Upper lobe of left lung (tissue), 4 donors: ENCODE measurements around the gene NEB.

ENCODE experiments used
- EP300 ChIP-seq, 4 donors: sonication (generic); formaldehyde crosslinking; IDR thresholded peaks; one replicate each; pipeline ENCODE4 v1.5.1; 2017; ENCODE audit warnings: antibody characterized with exemption in 4 of 4, control low read depth in 2 of 4
- POLR2A ChIP-seq, 4 donors: fragments of 450-650 bp; IDR thresholded peaks; one replicate each; pipeline ENCODE4 v1.5.1; 2016 to 2017; ENCODE audit warnings: antibody characterized with exemption in 4 of 4, mild to moderate bottlenecking in 2 of 4
- POLR2AphosphoS5 ChIP-seq, 2 donors: sonication (generic); formaldehyde crosslinking; IDR thresholded peaks; one replicate each; pipeline ENCODE4 v1.5.1; 2017; ENCODE audit warnings: antibody characterized with exemption in 2 of 2
- TF ChIP-seq, protein P1 (sequence below), 6 experiments: fragments of 450-650 bp in 4 of 6; fragments of 200-600 bp in 2 of 6; sonication (generic) in 2 of 6; IDR thresholded peaks; one replicate each; pipeline ENCODE4 v1.5.1; 2016 to 2019; ENCODE audit warnings: antibody characterized with exemption in 6 of 6

DNA sequence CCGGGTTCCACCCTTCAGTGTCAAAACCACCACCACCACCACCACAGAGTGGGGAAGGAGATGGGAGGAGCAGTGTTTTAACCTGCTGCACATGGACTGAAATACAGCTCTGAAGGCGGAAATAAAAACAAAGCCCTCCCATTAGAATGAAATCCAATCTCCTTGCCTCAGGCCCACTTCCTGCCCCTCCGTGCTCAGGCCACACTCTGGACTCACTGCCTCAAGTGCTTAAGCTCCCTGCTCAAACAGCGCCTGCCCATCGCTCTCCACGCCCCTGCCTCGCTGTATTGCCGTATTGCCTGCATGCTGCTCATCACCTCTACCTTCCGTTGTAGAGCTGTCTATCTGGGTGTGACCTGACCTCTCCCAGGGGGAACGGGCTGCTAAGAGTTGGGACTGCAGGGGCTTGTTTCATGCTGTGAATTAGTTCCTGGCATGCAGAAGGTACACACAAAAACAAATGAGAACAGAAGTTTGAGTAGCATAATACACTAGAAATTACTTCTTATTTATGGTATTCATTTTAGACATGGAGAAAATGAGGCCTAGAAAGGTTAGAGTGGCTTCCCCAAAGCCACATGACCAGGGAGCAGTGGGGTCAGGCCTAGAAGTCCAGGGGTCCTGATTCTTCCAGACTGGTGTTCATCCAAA, 31.6 kb upstream of the NEB start:
- TF ChIP-seq POLR2AphosphoS5 (IDR thresholded peaks at IDR 0.05) = no peak
- TF ChIP-seq, protein P1, sequence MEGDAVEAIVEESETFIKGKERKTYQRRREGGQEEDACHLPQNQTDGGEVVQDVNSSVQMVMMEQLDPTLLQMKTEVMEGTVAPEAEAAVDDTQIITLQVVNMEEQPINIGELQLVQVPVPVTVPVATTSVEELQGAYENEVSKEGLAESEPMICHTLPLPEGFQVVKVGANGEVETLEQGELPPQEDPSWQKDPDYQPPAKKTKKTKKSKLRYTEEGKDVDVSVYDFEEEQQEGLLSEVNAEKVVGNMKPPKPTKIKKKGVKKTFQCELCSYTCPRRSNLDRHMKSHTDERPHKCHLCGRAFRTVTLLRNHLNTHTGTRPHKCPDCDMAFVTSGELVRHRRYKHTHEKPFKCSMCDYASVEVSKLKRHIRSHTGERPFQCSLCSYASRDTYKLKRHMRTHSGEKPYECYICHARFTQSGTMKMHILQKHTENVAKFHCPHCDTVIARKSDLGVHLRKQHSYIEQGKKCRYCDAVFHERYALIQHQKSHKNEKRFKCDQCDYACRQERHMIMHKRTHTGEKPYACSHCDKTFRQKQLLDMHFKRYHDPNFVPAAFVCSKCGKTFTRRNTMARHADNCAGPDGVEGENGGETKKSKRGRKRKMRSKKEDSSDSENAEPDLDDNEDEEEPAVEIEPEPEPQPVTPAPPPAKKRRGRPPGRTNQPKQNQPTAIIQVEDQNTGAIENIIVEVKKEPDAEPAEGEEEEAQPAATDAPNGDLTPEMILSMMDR (IDR thresholded peaks at IDR 0.05) = no peak
- TF ChIP-seq POLR2A (IDR thresholded peaks at IDR 0.05) = no peak
- TF ChIP-seq EP300 (IDR thresholded peaks at IDR 0.05) = no peak
